OCI-LY1 (cell line): ENCODE data around the gene C20orf96.

Experiments used
- H2AFZ ChIP-seq: fragments of 200-600 bp; sonication (generic), shearing (Covaris generic); 2 replicates; pipeline ENCODE4 v1.6.0; 2014; ENCODE audit warnings: antibody characterized with exemption, mild to moderate bottlenecking, low read length
- H3F3A ChIP-seq: fragments of 200-600 bp; sonication (generic), shearing (Covaris generic); 2 replicates; pipeline ENCODE4 v1.6.0; 2014; ENCODE audit warnings: mild to moderate bottlenecking, antibody characterized with exemption, low read length, moderate library complexity; ENCODE audit not compliant: insufficient read depth
- H3K27ac ChIP-seq: fragments of 200-600 bp; sonication (generic); 2 replicates; pipeline ENCODE4 v1.5.1; 2014; ENCODE audit warnings: low read length, mixed run types, mild to moderate bottlenecking, low read depth; ENCODE audit not compliant: poor library complexity, severe bottlenecking
- H3K27me3 ChIP-seq: fragments of 200-600 bp; sonication (generic); 2 replicates; pipeline ENCODE4 v1.6.0; 2014; ENCODE audit warnings: antibody characterized with exemption, mild to moderate bottlenecking, low read length, moderate library complexity; ENCODE audit not compliant: insufficient read depth
- H3K36me3 ChIP-seq: fragments of 200-600 bp; sonication (generic); 2 replicates; pipeline ENCODE4 v1.6.1; 2014; ENCODE audit warnings: mild to moderate bottlenecking, antibody characterized with exemption, low read length, moderate library complexity, mixed read lengths; ENCODE audit not compliant: insufficient read depth
- H3K4me1 ChIP-seq: fragments of 200-600 bp; sonication (generic); 2 replicates; pipeline ENCODE4 v1.5.1; 2014; ENCODE audit warnings: mild to moderate bottlenecking, low read length, moderate library complexity; ENCODE audit not compliant: insufficient read depth, severe bottlenecking
- H3K4me2 ChIP-seq: fragments of 200-600 bp; sonication (generic), shearing (Covaris generic); 2 replicates; pipeline ENCODE4 v1.6.1; 2014; ENCODE audit warnings: low read length
- H3K4me3 ChIP-seq: fragments of 200-600 bp; sonication (generic); 2 replicates; pipeline ENCODE4 v1.5.1; 2014; ENCODE audit warnings: low read length, low read depth, mild to moderate bottlenecking, mixed read lengths; ENCODE audit not compliant: poor library complexity, severe bottlenecking
- H3K79me2 ChIP-seq: fragments of 200-600 bp; shearing (Covaris generic); 2 replicates; pipeline ENCODE4 v1.6.1; 2016; ENCODE audit warnings: mixed run types, low read length, mixed read lengths; ENCODE audit not compliant: insufficient read depth
- H3K9ac ChIP-seq: fragments of 200-600 bp; sonication (generic), shearing (Covaris generic); 2 replicates; pipeline ENCODE4 v1.6.1; 2014; ENCODE audit warnings: mild to moderate bottlenecking, low read length, mixed read lengths
- H3K9me2 ChIP-seq: fragments of 200-600 bp; sonication (generic), shearing (Covaris generic); 2 replicates; pipeline ENCODE4 v1.6.1; 2014; ENCODE audit warnings: low read depth, mild to moderate bottlenecking, low read length, mixed read lengths
- H3K9me3 ChIP-seq: fragments of 200-600 bp; shearing (Covaris generic); 2 replicates; pipeline ENCODE4 v1.6.1; 2014; ENCODE audit warnings: low read length, mixed read lengths
- H4K20me1 ChIP-seq: fragments of 200-600 bp; sonication (generic), shearing (Covaris generic); 2 replicates; pipeline ENCODE4 v1.6.0; 2016; ENCODE audit warnings: mild to moderate bottlenecking, low read length; ENCODE audit not compliant: insufficient read depth
- EZH2 ChIP-seq: fragments of 200-600 bp; sonication (generic), shearing (Covaris generic); IDR thresholded peaks from 2 replicates; pipeline ENCODE4 v1.8.0; 2017; ENCODE audit warnings: borderline replicate concordance, mixed run types, mild to moderate bottlenecking, antibody characterized with exemption, low read length, moderate library complexity, mixed read lengths
- TF ChIP-seq, protein P1 (sequence below): fragments of 200-600 bp; sonication (generic), shearing (Covaris generic); IDR thresholded peaks from 2 replicates; pipeline ENCODE4 v1.5.1; 2017; ENCODE audit warnings: mild to moderate bottlenecking, antibody characterized with exemption, low read length, moderate library complexity, mixed read lengths

The C20orf96 gene

DNA sequence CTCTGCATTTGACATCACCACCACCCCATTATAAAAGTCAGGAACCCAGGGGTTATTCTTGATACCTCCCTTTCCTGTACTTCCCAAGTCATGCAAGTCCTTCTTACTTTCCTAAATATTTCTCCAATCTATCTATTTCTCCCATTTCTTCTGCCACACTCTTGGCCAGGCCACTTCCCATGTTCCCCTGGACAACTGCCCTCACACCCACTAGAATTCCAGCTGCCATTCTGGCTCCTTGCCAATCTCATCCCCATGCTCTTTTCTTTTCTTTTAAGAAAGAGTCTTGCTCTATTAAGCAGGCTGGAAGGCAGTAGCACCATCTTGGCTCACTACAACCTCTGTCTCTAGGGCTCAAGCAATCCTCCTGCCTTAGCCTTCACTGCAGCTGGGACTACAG, 17.8 kb downstream of the C20orf96 start:
- Histone ChIP-seq H3F3A (no peaks in the 10 kb centered on the region), H3K79me2 (no peaks in the 10 kb centered on the region), H2AFZ (no peak overlapping the region), H3K9me3 (no peaks in the 10 kb centered on the region), H3K9me2 (no peaks in the 10 kb centered on the region), H3K27me3 (0 out of 2 replicates have a peak, but pooled peaks cover 4% of the 10 kb centered on the region), H3K27ac (no peak overlapping the region), H3K9ac (no peak overlapping the region), H3K36me3 (no peaks in the 10 kb centered on the region; the same call in 1 of the 2 replicates), H3K4me1 (no peaks in the 10 kb centered on the region), H3K4me3 (no peak overlapping the region), H3K4me2 (no peak overlapping the region), H4K20me1 (no peaks in the 10 kb centered on the region)
- TF ChIP-seq, protein P1, sequence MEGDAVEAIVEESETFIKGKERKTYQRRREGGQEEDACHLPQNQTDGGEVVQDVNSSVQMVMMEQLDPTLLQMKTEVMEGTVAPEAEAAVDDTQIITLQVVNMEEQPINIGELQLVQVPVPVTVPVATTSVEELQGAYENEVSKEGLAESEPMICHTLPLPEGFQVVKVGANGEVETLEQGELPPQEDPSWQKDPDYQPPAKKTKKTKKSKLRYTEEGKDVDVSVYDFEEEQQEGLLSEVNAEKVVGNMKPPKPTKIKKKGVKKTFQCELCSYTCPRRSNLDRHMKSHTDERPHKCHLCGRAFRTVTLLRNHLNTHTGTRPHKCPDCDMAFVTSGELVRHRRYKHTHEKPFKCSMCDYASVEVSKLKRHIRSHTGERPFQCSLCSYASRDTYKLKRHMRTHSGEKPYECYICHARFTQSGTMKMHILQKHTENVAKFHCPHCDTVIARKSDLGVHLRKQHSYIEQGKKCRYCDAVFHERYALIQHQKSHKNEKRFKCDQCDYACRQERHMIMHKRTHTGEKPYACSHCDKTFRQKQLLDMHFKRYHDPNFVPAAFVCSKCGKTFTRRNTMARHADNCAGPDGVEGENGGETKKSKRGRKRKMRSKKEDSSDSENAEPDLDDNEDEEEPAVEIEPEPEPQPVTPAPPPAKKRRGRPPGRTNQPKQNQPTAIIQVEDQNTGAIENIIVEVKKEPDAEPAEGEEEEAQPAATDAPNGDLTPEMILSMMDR: no peak

- H3K4me3 ChIP-seq: no peak overlapping the region
- no peak overlapping the region for H3K27ac ChIP-seq
- H3K4me1 ChIP-seq: peaks cover 3% of the 10 kb centered on the region
- H3K9me2 ChIP-seq: no peaks in the 10 kb centered on the region
- H3K79me2 ChIP-seq: no peaks in the 10 kb centered on the region
- no peaks in the 10 kb centered on the region for H3K9me3 ChIP-seq
- TF ChIP-seq, protein P1: no peak
- TF ChIP-seq EZH2: no peak
- H3F3A ChIP-seq: no peaks in the 10 kb centered on the region
- no peak overlapping the region for H3K4me2 ChIP-seq
- no peaks in the 10 kb centered on the region for H4K20me1 ChIP-seq
- H3K27me3 ChIP-seq: 0 out of 2 replicates have a peak, but pooled peaks cover 4% of the 10 kb centered on the region
- no peak overlapping the region for H2AFZ ChIP-seq
- no peak overlapping the region for H3K9ac ChIP-seq
- H3K36me3 ChIP-seq: no peaks in the 10 kb centered on the region; the same call in 1 of the 2 replicates
These were observed 19.0 kb downstream of the C20orf96 start for GRCh38 chr20:271528-271927.

DNA sequence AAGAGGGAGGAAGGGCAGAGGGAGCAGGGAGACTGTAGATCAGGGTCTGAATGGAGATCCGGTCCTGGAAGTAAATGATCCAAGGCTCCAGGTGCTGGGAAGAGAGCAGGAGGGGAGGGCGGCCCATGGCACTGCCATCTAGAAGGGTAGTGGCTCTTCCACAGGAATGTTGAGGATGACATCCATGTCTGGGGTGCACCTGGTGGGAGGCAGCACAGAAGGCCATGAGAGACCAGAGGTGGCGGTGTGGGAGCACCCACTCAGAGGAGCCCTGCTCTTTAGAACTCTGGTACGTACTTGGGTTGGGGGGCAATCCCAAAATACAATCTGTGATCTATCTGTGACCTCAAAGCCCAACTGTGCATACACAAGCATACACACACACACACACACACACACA, 19.5 kb downstream of the C20orf96 start:
- Histone ChIP-seq H2AFZ (no peak overlapping the region), H3K4me1 (peaks cover 7% of the 10 kb centered on the region), H3F3A (no peaks in the 10 kb centered on the region), H3K9me2 (no peaks in the 10 kb centered on the region), H3K9me3 (no peaks in the 10 kb centered on the region), H4K20me1 (no peaks in the 10 kb centered on the region), H3K36me3 (no peaks in the 10 kb centered on the region; the same call in 1 of the 2 replicates), H3K27ac (no peak overlapping the region), H3K4me2 (no peak overlapping the region), H3K79me2 (no peaks in the 10 kb centered on the region), H3K27me3 (0 out of 2 replicates have a peak, but pooled peaks cover 4% of the 10 kb centered on the region), H3K4me3 (no peak overlapping the region), H3K9ac (no peak overlapping the region)
- TF ChIP-seq, protein P1: no peak
- no peak for TF ChIP-seq EZH2
